Measurements from ENCODE around the gene CORO1C. TPM values are rescaled to one million over a fixed set of nuclear protein-coding genes. Genes with fewer than 3 reads are reported as not detected.

Gene CORO1C
- total RNA-seq, 1 donor from 2014 or later: 391 TPM

GRCh38 chr12:108759924-108760323, 28.6 kb upstream of the CORO1C start:
- no peak for DNase-seq (ENCODE audit: low read depth)
- no peak overlapping the region for H3K4me3 ChIP-seq (ENCODE audit: insufficient read depth, low read depth, low read length)
- H2AFZ ChIP-seq (ENCODE audit: low read depth, low read length): no peak overlapping the region
- no peaks in the 10 kb centered on the region for H3K79me2 ChIP-seq (ENCODE audit: insufficient read depth, low read length)
- no peak for FAIRE-seq
- no peak overlapping the region for H3K27ac Mint-ChIP-seq (ENCODE audit: unreplicated experiment)
- no peaks in the 10 kb centered on the region for H3K4me1 Mint-ChIP-seq (ENCODE audit: low read depth, unreplicated experiment)
- no peaks in the 10 kb centered on the region for H3K9me3 ChIP-seq (ENCODE audit: insufficient read depth, low read depth, low read length)
- TF ChIP-seq CTCF (IDR thresholded peaks at IDR 0.05; ENCODE audit: insufficient read depth, low read depth, low read length): no peak
- no peak for TF ChIP-seq EZH2 (IDR thresholded peaks at IDR 0.05; ENCODE audit: insufficient read depth, low read length)
- H3K4me1 ChIP-seq (ENCODE audit: insufficient read depth, low read length): no peaks in the 10 kb centered on the region
- no peaks in the 10 kb centered on the region for H3K36me3 ChIP-seq (ENCODE audit: insufficient read depth, low read length)
- H3K4me2 ChIP-seq (ENCODE audit: low read length): no peak overlapping the region
- no peak overlapping the region for H3K9ac ChIP-seq (ENCODE audit: low read length)
- no peaks in the 10 kb centered on the region for H3K9me3 Mint-ChIP-seq (ENCODE audit: unreplicated experiment)
- H3K27ac ChIP-seq (ENCODE audit: low read depth, low read length): no peak overlapping the region
- peaks cover 2% of the 10 kb centered on the region for H3K27me3 Mint-ChIP-seq (ENCODE audit: low read depth, unreplicated experiment)
- no peak overlapping the region for H3K4me3 Mint-ChIP-seq (ENCODE audit: unreplicated experiment)
- H3K27me3 ChIP-seq (ENCODE audit: insufficient read depth, low read length): no peaks in the 10 kb centered on the region
- no peaks in the 10 kb centered on the region for H3K36me3 Mint-ChIP-seq (ENCODE audit: low read depth, unreplicated experiment)
- no peaks in the 10 kb centered on the region for H4K20me1 ChIP-seq (ENCODE audit: insufficient read depth, low read length)

DNA sequence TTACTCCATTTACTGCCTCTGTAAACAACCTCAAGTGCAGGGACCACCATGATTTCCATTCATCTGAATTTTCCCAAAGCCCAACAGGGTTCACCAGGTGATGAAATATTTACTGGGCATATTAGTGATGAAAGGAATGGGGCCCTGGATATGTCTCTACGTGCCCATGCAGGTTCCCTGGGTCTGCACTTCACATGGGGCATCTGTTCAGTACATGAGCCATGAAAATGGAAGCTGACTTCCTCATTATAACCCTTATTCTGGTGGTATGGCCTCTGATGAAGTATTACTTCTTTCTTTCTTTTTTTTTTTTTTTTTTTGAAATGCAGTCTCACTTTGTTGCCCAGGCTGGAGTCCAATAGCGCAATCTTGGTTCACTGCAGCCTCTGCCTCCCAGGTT, 26.5 kb upstream of the CORO1C start:
- Histone ChIP-seq H3K27me3 (ENCODE audit: insufficient read depth, low read length) (no peaks in the 10 kb centered on the region), H3K27ac (ENCODE audit: low read depth, low read length) (no peak overlapping the region), H3K9ac (ENCODE audit: low read length) (no peak overlapping the region), H3K4me1 (ENCODE audit: insufficient read depth, low read length) (no peaks in the 10 kb centered on the region), H3K79me2 (ENCODE audit: insufficient read depth, low read length) (no peaks in the 10 kb centered on the region), H3K4me2 (ENCODE audit: low read length) (no peak overlapping the region), H4K20me1 (ENCODE audit: insufficient read depth, low read length) (no peaks in the 10 kb centered on the region), H3K9me3 (ENCODE audit: insufficient read depth, low read depth, low read length) (no peaks in the 10 kb centered on the region), H2AFZ (ENCODE audit: low read depth, low read length) (no peak overlapping the region), H3K36me3 (ENCODE audit: insufficient read depth, low read length) (no peaks in the 10 kb centered on the region), H3K4me3 (ENCODE audit: insufficient read depth, low read depth, low read length) (no peak overlapping the region)
- Mint-ChIP-seq H3K4me3 (ENCODE audit: unreplicated experiment) (no peak overlapping the region), H3K9me3 (ENCODE audit: unreplicated experiment) (no peaks in the 10 kb centered on the region), H3K27ac (ENCODE audit: unreplicated experiment) (no peak overlapping the region), H3K4me1 (ENCODE audit: low read depth, unreplicated experiment) (no peaks in the 10 kb centered on the region), H3K36me3 (ENCODE audit: low read depth, unreplicated experiment) (no peaks in the 10 kb centered on the region), H3K27me3 (ENCODE audit: low read depth, unreplicated experiment) (peaks cover 4% of the 10 kb centered on the region)
- TF ChIP-seq EZH2 (IDR thresholded peaks at IDR 0.05; ENCODE audit: insufficient read depth, low read length) (no peak), CTCF (IDR thresholded peaks at IDR 0.05; ENCODE audit: insufficient read depth, low read depth, low read length) (no peak)
- DNase-seq (ENCODE audit: low read depth) (no peak), FAIRE-seq (no peak)

DNA sequence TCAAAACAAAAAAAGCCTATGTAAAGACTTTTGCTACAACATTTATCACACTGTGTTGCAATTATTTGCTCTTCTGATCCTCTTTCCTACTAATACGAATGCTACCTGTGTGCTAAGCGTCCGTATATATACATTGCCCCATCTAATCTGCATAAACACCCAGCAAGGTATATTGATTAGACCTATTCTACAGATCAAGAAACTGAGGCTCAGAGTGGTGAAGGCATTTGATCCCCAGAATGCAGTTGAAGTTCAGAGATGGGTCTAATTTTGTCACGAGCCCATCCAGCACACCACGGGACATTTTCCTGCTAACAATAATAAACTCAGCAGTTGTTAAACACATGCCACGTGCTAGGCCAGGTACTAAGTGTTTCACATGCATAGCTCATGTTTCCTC, 25.1 kb upstream of the CORO1C start:
- FAIRE-seq (no peak), DNase-seq (ENCODE audit: low read depth) (no peak)
- no peaks in the 10 kb centered on the region for H4K20me1 ChIP-seq (ENCODE audit: insufficient read depth, low read length)
- no peaks in the 10 kb centered on the region for H3K36me3 Mint-ChIP-seq (ENCODE audit: low read depth, unreplicated experiment)
- H3K9me3 ChIP-seq (ENCODE audit: insufficient read depth, low read depth, low read length): no peaks in the 10 kb centered on the region
- H3K27ac ChIP-seq (ENCODE audit: low read depth, low read length): no peak overlapping the region
- no peaks in the 10 kb centered on the region for H3K9me3 Mint-ChIP-seq (ENCODE audit: unreplicated experiment)
- no peak overlapping the region for H3K4me3 Mint-ChIP-seq (ENCODE audit: unreplicated experiment)
- no peaks in the 10 kb centered on the region for H3K4me1 Mint-ChIP-seq (ENCODE audit: low read depth, unreplicated experiment)
- H3K4me3 ChIP-seq (ENCODE audit: insufficient read depth, low read depth, low read length): no peak overlapping the region
- no peak overlapping the region for H3K27ac Mint-ChIP-seq (ENCODE audit: unreplicated experiment)
- H3K27me3 ChIP-seq (ENCODE audit: insufficient read depth, low read length): no peaks in the 10 kb centered on the region
- no peaks in the 10 kb centered on the region for H3K4me1 ChIP-seq (ENCODE audit: insufficient read depth, low read length)
- H3K9ac ChIP-seq (ENCODE audit: low read length): no peak overlapping the region
- TF ChIP-seq EZH2 (IDR thresholded peaks at IDR 0.05; ENCODE audit: insufficient read depth, low read length) (no peak), CTCF (IDR thresholded peaks at IDR 0.05; ENCODE audit: insufficient read depth, low read depth, low read length) (no peak)
- H3K27me3 Mint-ChIP-seq (ENCODE audit: low read depth, unreplicated experiment): peaks cover 4% of the 10 kb centered on the region
- no peaks in the 10 kb centered on the region for H3K79me2 ChIP-seq (ENCODE audit: insufficient read depth, low read length)
- no peak overlapping the region for H3K4me2 ChIP-seq (ENCODE audit: low read length)
- H3K36me3 ChIP-seq (ENCODE audit: insufficient read depth, low read length): no peaks in the 10 kb centered on the region
- H2AFZ ChIP-seq (ENCODE audit: low read depth, low read length): no peak overlapping the region

Measured in astrocyte (in vitro differentiated cells and primary cell).